Measurements from ENCODE around the gene CNGA1. TPM values are rescaled to one million over a fixed set of nuclear protein-coding genes. Genes with fewer than 3 reads are reported as not detected.

CNGA1 gene
- total and polyA plus RNA-seq, 4 donors = 3.9 to 41.3 (median 17.1) TPM

DNA sequence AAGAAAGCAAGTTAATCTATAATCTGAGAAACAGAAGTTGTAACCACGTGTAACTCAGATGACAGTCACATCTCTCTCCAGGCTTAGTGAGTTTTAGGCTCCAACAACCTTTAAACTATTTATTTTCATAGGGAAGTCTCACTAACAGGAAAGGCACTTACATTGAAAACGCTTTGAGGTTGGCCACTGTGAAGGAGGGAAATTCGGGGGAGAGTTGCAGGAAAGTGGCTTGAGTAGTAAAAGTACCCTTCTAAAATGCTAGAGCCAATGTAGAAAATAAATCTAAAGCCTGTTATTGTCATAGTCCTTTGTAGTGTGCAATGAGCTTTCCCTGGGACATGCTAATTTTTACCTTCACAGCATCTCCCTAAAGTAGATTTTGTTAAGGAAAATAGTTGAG, 101.1 kb downstream of the CNGA1 start (continued):
- TF ChIP-seq, protein P1, sequence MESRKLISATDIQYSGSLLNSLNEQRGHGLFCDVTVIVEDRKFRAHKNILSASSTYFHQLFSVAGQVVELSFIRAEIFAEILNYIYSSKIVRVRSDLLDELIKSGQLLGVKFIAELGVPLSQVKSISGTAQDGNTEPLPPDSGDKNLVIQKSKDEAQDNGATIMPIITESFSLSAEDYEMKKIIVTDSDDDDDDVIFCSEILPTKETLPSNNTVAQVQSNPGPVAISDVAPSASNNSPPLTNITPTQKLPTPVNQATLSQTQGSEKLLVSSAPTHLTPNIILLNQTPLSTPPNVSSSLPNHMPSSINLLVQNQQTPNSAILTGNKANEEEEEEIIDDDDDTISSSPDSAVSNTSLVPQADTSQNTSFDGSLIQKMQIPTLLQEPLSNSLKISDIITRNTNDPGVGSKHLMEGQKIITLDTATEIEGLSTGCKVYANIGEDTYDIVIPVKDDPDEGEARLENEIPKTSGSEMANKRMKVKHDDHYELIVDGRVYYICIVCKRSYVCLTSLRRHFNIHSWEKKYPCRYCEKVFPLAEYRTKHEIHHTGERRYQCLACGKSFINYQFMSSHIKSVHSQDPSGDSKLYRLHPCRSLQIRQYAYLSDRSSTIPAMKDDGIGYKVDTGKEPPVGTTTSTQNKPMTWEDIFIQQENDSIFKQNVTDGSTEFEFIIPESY (IDR thresholded peaks at IDR 0.05) = no peak

DNA sequence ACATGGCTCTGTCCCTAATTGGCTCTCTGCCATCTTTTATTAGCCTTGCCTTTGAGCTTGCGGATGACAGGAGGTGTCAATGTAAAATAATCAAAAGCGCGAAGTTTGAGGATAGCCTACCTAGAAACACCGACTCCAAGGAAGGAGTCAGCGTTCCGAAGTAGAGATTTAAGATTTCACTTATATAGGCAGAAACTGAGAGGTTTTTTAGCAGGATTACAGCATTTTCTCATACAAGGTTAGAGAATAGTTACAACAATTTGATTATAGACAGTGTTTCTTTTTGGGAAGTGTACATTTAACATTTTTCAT, 101.6 kb downstream of the CNGA1 start:
- Histone ChIP-seq H3K4me3 (ENCODE audit: low read depth in 1 of 3, low read length in 3 of 3) (peak overlapping the region; percentile 53 to 98 (median 76)), H3K4me1 (ENCODE audit: control insufficient read depth in 4 of 4, insufficient read depth in 4 of 4, low read length in 3 of 4) (peaks cover 0 to 17% (median 5%) of the 10 kb centered on the region in 4 donors), H3K27me3 (ENCODE audit: control insufficient read depth in 4 of 4, insufficient read depth in 4 of 4, low read length in 3 of 4) (no peaks in the 10 kb centered on the region), H3K36me3 (ENCODE audit: control insufficient read depth in 4 of 4, insufficient read depth in 3 of 4, low read depth in 1 of 4, low read length in 3 of 4) (peaks cover 0 to 8% (median 6%) of the 10 kb centered on the region in 4 donors), H3K9me3 (ENCODE audit: control insufficient read depth in 4 of 4, low read length in 3 of 4) (no peaks in the 10 kb centered on the region), H3K9ac (ENCODE audit: low read depth in 1 of 2, low read length in 2 of 2) (peak overlapping the region; percentile 61 to 75), H3K27ac (ENCODE audit: low read depth in 1 of 2, low read length in 2 of 2) (peak overlapping the region in 1 of 2 donors; percentile 46)
- DNase-seq (ENCODE audit: low spot score) = no peak
- WGBS = 1% methylated on average over 6 of the region's 6 CpGs
- TF ChIP-seq FOXA1 (IDR thresholded peaks at IDR 0.05) (no peak), JUND (IDR thresholded peaks at IDR 0.05) (no peak), NR2F2 (IDR thresholded peaks at IDR 0.05) (no peak), TAF1 (conservative IDR thresholded peaks at IDR 0.05) (no peak), RAD21 (IDR thresholded peaks at IDR 0.05) (no peak), YY1 (IDR thresholded peaks at IDR 0.05) (no peak), FOXA2 (IDR thresholded peaks at IDR 0.05) (no peak), HNF4A (conservative IDR thresholded peaks at IDR 0.05) (no peak)
- TF ChIP-seq, protein P2, sequence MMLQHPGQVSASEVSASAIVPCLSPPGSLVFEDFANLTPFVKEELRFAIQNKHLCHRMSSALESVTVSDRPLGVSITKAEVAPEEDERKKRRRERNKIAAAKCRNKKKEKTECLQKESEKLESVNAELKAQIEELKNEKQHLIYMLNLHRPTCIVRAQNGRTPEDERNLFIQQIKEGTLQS (IDR thresholded peaks at IDR 0.05) = no peak
- TF ChIP-seq, protein P3, sequence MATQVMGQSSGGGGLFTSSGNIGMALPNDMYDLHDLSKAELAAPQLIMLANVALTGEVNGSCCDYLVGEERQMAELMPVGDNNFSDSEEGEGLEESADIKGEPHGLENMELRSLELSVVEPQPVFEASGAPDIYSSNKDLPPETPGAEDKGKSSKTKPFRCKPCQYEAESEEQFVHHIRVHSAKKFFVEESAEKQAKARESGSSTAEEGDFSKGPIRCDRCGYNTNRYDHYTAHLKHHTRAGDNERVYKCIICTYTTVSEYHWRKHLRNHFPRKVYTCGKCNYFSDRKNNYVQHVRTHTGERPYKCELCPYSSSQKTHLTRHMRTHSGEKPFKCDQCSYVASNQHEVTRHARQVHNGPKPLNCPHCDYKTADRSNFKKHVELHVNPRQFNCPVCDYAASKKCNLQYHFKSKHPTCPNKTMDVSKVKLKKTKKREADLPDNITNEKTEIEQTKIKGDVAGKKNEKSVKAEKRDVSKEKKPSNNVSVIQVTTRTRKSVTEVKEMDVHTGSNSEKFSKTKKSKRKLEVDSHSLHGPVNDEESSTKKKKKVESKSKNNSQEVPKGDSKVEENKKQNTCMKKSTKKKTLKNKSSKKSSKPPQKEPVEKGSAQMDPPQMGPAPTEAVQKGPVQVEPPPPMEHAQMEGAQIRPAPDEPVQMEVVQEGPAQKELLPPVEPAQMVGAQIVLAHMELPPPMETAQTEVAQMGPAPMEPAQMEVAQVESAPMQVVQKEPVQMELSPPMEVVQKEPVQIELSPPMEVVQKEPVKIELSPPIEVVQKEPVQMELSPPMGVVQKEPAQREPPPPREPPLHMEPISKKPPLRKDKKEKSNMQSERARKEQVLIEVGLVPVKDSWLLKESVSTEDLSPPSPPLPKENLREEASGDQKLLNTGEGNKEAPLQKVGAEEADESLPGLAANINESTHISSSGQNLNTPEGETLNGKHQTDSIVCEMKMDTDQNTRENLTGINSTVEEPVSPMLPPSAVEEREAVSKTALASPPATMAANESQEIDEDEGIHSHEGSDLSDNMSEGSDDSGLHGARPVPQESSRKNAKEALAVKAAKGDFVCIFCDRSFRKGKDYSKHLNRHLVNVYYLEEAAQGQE (IDR thresholded peaks at IDR 0.05) = no peak
- TF ChIP-seq, protein P1 (IDR thresholded peaks at IDR 0.05) = no peak

DNA sequence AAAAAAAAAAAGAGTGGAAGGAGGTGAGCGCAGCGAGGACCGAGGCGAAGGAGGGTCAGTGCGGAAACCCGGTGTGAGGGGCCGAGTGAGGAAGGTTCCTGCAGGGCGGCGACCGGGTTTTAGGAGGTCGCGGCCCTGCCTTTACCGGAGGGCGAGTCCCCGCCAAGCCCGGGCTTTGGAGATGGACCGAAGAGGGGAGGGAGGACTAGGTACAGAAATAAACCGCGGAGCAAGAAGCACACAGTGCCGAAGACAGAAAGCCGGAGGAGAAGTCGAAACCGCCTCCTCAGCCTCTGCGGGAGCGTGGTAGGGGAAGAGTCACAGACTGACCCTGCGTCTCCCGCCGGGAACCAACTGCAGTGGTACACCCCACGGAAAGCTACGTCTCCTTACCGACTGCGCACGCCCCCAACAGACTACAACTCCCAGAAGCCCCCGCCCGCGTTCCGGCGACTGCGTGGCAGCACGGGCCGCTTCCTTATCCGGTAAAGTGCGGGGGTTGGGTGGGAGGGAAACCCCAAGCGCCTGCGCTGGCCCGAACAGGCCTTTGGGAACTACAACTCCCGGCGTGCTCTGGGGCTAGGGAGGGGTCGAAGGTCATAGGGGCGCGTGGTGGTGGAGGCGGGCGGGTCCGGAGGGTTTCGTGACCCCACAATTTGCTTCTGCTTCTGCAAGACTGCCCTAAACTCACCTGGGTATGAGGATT, 102.1 kb downstream of the CNGA1 start, which contains the start of gene NFXL1:
NFXL1 (minus strand) TSS at position 364 of the 706 bp plus-strand sequence. CDS start 380 bp downstream, outside the sequence.
- under 1% methylated on average over 55 of the region's 55 CpGs for WGBS
- Histone ChIP-seq H3K4me1 (ENCODE audit: control insufficient read depth in 4 of 4, insufficient read depth in 4 of 4, low read length in 3 of 4) (peaks cover 0 to 17% (median 5%) of the 10 kb centered on the region in 4 donors), H3K4me3 (ENCODE audit: low read depth in 1 of 3, low read length in 3 of 3) (peak within 1 kb of the TSS; percentile 71 to 98 (median 76)), H3K27ac (ENCODE audit: low read depth in 1 of 2, low read length in 2 of 2) (peak within 1 kb of the TSS; percentile 68 to 87), H3K9ac (ENCODE audit: low read depth in 1 of 2, low read length in 2 of 2) (peak within 1 kb of the TSS; percentile 61 to 75), H3K27me3 (ENCODE audit: control insufficient read depth in 4 of 4, insufficient read depth in 4 of 4, low read length in 3 of 4) (no peaks in the 10 kb centered on the region), H3K9me3 (ENCODE audit: control insufficient read depth in 4 of 4, low read length in 3 of 4) (no peaks in the 10 kb centered on the region), H3K36me3 (ENCODE audit: control insufficient read depth in 4 of 4, insufficient read depth in 3 of 4, low read depth in 1 of 4, low read length in 3 of 4) (peaks cover 0 to 8% (median 6%) of the 10 kb centered on the region in 4 donors)
- peak; percentile 96 for DNase-seq (ENCODE audit: low spot score)
- peak; percentile 86 for TF ChIP-seq TAF1 (conservative IDR thresholded peaks at IDR 0.05)
- TF ChIP-seq, protein P4, sequence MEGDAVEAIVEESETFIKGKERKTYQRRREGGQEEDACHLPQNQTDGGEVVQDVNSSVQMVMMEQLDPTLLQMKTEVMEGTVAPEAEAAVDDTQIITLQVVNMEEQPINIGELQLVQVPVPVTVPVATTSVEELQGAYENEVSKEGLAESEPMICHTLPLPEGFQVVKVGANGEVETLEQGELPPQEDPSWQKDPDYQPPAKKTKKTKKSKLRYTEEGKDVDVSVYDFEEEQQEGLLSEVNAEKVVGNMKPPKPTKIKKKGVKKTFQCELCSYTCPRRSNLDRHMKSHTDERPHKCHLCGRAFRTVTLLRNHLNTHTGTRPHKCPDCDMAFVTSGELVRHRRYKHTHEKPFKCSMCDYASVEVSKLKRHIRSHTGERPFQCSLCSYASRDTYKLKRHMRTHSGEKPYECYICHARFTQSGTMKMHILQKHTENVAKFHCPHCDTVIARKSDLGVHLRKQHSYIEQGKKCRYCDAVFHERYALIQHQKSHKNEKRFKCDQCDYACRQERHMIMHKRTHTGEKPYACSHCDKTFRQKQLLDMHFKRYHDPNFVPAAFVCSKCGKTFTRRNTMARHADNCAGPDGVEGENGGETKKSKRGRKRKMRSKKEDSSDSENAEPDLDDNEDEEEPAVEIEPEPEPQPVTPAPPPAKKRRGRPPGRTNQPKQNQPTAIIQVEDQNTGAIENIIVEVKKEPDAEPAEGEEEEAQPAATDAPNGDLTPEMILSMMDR (IDR thresholded peaks at IDR 0.05; ENCODE audit: low read depth, low read length, missing input control) = no peak
- peak; percentile 44 for TF ChIP-seq HNF4A (conservative IDR thresholded peaks at IDR 0.05)
- TF ChIP-seq, protein P1 (IDR thresholded peaks at IDR 0.05) = peak; percentile 65
- TF ChIP-seq HNF4G (IDR thresholded peaks at IDR 0.05) = no peak
- TF ChIP-seq RAD21 (IDR thresholded peaks at IDR 0.05) = no peak
- TF ChIP-seq SP1 (IDR thresholded peaks at IDR 0.05) = peak; percentile 65
- peak; percentile 65 for TF ChIP-seq NR2F2 (IDR thresholded peaks at IDR 0.05)
- TF ChIP-seq JUND (IDR thresholded peaks at IDR 0.05) = peak in 1 of 2 donors; percentile 63
- peak; percentile 74 for TF ChIP-seq YY1 (IDR thresholded peaks at IDR 0.05)
- peak; percentile 80 to 96 for TF ChIP-seq EGR1 (IDR thresholded peaks at IDR 0.05; ENCODE audit: low read depth in 2 of 2)
- TF ChIP-seq RXRA (IDR thresholded peaks at IDR 0.05) = no peak
- no peak for TF ChIP-seq FOXA1 (IDR thresholded peaks at IDR 0.05)
- peak; percentile 69 to 94 for TF ChIP-seq GABPA (IDR thresholded peaks at IDR 0.05 in 1 of 2, conservative IDR thresholded peaks at IDR 0.05 in 1 of 2)

All from liver (tissue), 9 donors.